GM19193 (cell line): Measurements from ENCODE around the gene SPRR4.

Experiments used
- POLR2A ChIP-seq: IDR thresholded peaks from 4 replicates; pipeline ENCODE4 v1.6.1; 2011; ENCODE audit not compliant: insufficient read depth, insufficient read length; ENCODE audit errors: extremely low read depth

The SPRR4 gene, protein sequence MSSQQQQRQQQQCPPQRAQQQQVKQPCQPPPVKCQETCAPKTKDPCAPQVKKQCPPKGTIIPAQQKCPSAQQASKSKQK

DNA sequence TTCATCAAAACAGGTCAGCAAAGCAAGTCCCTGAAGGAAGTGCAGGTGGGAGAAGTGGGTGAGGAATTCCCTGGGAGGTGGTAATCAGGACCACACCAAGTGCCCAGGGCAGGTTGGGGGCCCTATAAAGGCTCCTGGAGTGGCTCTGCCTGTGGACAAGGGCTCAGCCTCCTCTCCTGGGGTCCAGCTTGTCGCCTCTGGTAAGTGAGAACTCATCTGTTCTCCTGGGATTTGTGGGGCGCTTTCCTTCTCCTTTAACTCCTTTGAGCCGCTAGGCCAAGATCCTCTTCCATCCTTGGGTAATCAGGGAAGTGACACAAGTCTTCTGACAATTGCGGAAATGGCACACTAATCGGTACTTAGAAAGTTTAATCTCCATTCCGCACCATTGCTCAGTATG, at the start of gene SPRR4:
Gene SPRR4, plus strand, starts transcription at position 154 of the 400 bp plus-strand sequence. CDS start 1,243 bp downstream, outside the sequence.
- no peak for TF ChIP-seq POLR2A

- TF ChIP-seq POLR2A, result no peak
Measured at GRCh38 chr1:152924191-152924590, 46.3 kb upstream of the SPRR4 start.

- no peak for TF ChIP-seq POLR2A
Measured at GRCh38 chr1:152926091-152926490, 44.4 kb upstream of the SPRR4 start.

GRCh38 chr1:152928671-152929070, 41.8 kb upstream of the SPRR4 start:
- no peak for TF ChIP-seq POLR2A

DNA sequence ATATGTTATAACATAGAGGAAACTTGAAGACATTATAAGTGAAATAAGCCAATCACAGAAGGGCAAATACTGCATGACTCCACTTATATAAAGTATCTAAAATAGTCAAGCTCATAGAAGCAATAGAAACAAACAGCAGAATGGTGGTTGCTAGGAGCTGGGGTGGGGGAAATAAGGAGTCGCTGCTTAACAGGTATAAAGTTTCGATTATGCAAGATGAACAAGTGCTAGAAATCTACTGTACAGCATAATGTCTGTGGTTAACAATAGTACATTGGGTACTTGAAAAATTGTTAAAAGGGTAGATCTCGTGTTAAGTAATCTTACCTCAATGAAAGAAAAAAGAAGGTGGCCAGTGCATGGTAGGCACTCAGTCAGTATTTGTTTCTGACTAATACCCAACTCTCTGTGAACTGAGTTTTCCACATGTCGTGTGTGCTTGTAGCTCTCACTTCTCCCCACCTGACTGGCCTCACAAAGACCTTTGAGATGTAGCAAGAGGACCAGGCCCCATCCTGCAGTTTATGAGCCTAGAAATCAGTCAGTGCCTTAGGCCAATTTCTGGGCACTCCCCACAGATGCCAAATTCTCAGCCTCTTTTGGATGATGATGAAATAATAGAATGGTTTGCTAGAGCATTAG, 38.2 kb upstream of the SPRR4 start:
- TF ChIP-seq POLR2A, result no peak

DNA sequence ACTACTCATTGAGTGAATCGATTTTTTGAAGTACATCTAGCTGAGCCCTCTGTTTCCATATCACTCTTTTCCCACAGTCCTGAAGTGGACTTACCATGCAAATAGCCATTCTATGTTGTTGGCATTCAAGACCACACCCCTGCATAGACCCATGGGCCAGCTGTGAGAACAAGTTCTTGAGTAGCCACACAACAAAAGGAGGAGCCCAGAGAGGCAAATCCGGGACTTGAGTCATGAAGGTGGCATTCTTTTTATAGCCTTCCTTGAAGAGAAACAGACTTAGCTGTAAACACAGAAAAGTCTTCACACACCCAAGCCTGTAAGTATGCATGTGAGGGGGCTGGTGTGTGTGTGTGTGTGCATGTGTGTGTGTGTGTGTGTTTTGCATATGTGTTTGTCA, 37.3 kb upstream of the SPRR4 start:
- no peak for TF ChIP-seq POLR2A

GRCh38 chr1:152940614-152941013, 29.8 kb upstream of the SPRR4 start:
- TF ChIP-seq POLR2A, result no peak

DNA sequence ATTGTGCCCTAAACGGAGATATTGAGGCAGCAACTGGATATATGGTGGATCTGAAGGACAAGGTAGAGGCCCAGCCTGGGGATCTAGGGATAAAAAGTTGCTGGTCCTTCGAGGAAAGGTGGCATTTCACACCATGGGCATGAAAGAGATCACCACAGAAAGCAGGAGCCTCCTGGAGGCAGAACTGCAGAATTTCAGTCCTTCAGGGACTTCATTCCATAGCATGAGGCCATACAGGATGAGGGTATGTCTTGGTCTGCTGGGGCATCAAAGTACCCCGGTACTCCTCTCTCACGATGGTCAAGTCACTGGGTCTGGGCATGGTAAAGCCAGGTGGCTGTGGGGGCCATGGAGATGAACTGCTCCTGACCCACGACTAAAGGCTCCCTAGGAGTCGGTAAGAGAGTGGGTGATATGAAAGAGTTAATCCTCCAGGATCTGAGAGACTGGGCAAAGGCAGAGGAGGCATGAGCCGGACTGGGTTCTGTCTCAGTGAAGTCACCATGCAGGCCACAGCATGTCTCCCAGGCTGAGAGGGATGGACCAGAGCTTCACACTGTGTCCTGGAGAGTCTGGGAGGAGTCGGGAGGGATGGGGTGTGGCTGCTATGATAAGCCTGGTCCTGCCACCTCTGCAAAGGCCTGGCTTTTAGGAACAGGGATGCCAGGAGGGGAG, 29.3 kb upstream of the SPRR4 start:
- no peak for TF ChIP-seq POLR2A

DNA sequence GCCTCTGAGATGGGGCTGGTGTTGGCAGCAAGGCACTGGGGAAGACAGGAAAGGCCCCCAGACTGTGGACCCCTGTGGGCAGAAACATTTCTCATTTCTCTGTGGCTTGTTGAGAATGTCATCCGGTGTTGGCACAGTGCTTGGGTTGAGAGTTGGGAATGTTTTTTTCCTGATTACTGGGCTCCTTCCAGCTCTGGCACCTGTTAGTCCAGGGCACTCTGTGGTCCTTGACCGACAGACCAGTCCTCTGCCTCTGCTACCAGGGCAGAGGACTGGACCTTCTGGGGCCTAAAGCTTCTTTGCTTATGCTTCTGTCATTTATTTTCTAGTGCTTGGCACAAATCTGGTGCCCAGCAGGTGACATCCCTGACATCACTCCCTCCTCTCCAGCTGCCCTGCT, 28.3 kb upstream of the SPRR4 start:
- TF ChIP-seq POLR2A, result no peak

GRCh38 chr1:152946248-152946647, 24.2 kb upstream of the SPRR4 start:
- TF ChIP-seq POLR2A, result no peak

DNA sequence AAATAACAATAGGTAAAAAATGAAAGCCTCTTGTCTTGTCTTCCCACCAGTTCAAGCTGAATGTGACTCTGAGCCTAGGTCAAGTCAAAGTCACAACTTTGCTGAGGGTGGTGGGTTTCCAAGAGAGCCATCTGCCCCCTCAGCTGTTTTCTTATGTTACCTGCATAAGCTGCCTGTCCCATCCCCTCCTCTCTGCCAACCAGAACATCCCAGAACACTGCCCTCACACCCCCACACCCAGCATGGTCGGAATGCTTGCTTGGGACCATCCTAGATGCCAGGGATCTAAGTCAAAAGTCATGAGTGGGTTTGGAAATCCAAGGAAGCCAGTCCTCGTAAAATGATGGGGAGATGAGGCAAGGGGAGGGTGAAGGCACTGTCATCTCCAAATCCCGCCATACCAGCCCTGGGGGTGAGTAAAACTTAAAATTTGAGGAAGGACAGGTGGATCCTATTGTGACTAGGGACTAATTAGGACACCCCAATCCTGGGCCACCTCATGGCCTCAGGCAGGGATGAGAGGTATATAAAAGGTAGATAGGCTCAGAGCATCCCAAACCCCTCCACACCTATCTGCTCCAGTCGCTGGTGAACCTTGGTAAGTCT, 23.7 kb upstream of the SPRR4 start, which contains the start of gene SPRR5:
Gene SPRR5, plus strand, starts transcription at position 556 of the 606 bp plus-strand sequence. CDS start 1,349 bp downstream, outside the sequence.
- TF ChIP-seq POLR2A, result no peak

DNA sequence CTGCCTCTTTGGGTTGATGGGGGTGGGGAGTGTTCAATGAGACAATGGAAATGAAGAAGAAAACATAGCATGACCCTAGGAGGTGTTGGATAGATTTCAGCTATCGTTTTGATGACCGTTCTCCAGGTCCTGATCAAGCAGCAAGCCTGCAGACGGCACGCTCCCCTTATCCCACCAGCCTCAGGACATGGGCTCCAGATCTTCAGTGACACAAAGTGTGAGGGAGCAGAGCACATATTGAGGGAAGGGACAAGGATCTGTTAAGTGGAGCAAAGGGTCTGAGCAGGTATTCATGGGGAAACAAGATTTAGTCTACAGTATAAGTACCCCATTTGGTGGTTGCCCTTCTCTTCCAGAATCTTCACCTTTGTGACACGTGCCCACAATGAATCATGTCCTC, 18.7 kb upstream of the SPRR4 start:
- TF ChIP-seq POLR2A, result no peak

GRCh38 chr1:152953761-152954160, 16.7 kb upstream of the SPRR4 start:
- no peak for TF ChIP-seq POLR2A

- no peak for TF ChIP-seq POLR2A
Measured at GRCh38 chr1:152954436-152954835, 16.0 kb upstream of the SPRR4 start.

- no peak for TF ChIP-seq POLR2A
Measured at GRCh38 chr1:152957561-152957960, 12.9 kb upstream of the SPRR4 start.

DNA sequence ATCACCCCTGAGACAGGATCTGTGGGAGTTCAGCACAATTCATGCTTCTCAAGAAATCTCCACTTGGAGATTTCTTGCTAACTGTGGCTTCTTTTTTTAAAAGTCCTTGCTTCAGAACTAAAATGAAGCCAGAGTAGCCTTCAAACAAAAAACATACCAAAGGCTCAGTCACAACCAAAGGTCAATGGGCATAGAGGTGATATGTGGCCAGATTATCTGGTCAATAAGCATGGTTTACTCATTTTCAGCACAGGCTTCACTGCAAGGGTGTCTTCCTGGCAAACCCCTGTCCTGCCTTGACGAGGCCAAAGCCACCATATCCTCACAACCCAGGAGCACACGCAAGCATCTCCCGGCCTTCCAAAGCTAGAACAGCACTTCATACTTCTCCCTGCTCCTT, 11.2 kb upstream of the SPRR4 start:
- TF ChIP-seq POLR2A, result no peak

DNA sequence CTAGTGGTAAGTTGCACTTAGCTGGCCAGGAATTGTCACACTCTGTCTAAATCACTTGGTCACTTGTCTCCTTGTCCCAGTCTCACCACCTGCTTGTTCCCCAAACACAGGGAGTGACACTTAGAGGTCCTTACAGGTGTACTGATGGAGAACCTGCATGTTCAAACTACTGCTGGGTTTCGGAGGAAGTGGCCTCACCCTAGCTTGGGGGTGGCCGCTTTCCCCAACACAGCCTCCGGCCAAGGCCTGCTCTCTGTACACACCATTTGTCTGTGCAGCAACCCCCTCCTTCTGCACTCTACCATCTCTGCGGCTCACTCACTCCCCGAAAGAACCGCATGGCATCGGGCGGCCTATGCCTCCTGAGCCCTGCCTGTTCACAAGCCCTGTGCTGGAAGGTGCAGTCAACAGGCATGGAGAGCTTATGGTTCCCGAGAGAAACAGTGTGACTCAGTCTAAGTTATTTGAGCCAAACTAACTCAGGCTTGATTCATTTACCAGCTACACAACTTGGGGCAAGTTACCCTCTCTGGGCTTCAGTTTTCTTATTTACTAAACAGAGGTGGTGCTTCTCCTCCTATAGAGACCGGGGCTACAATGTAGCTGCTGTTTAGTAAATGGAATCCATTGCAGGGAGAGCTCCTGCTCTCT, 10.5 kb upstream of the SPRR4 start:
- TF ChIP-seq POLR2A, result no peak
